NCI-H526 treated with DMSO at 0.1 percent for 48 hours (cell line): ENCODE results near the gene PNMA6E.

ENCODE experiments used
- DNase-seq: peaks from one replicate; lab custom pipeline; 2025; lab: John Stamatoyannopoulos, UW

Gene PNMA6E

GRCh38 chrX:153401133-153401764, at the start of gene PNMA6E:
Gene PNMA6E (minus strand): TSS chrX:153401350. CDS start chrX:153398849, 2,501 bp downstream.
- no peak for DNase-seq

DNA sequence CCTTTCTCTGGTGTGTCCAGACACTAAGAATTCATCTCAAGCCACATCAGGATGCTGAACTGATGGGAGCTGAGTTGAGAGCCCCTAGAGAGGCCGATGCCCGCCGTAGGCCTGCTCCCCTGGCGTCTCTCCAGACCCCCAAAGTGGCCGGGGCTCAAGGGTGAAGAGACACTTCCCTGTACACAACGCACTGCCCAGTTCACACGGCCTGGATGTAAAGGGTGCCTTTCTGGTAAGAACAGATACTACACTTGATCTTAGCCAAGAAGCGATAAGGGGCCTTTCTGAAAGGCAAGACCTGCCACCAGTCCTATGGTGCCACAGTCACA, 49.8 kb upstream of the PNMA6E start:
- DNase-seq: no peak

GRCh38 chrX:153450114-153450948, 49.2 kb upstream of the PNMA6E start:
- no peak for DNase-seq

DNA sequence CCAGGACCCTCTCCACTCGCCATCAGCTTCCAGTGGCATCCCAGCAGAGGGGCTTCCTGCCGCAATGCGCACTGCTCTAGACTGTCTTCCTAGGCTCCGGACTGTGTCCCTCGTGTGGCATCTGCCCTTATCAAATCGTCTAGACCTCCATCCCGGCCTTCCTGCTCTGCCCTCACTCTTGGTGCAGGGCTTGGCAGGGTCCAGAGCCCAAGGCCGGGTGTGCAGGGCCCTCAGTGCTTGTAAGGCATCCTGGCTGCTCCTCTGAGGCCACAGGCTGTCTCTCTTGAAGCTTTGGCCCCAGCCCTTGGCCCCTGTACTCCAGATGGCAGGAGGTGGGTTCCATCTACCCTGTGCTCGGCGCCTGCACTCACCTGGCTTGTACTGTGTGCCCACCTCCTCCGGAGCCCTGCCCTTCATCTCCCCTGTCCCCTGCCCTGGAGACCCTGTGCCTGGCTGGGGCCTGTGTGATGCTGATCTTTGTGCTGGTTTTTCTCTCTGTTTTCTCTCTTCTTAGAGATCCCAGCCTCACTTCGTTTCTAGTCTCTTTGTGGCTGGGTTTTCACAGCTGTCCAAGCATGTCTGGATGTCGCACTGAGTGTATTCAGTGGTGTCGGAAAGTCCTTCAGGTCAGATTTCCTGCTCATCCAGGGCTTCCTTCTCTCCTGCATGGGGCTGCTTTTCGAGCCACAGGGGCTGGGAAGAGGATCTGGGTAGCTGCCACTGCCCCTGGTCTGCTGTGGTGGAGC, 48.4 kb upstream of the PNMA6E start:
- DNase-seq: no peak

DNA sequence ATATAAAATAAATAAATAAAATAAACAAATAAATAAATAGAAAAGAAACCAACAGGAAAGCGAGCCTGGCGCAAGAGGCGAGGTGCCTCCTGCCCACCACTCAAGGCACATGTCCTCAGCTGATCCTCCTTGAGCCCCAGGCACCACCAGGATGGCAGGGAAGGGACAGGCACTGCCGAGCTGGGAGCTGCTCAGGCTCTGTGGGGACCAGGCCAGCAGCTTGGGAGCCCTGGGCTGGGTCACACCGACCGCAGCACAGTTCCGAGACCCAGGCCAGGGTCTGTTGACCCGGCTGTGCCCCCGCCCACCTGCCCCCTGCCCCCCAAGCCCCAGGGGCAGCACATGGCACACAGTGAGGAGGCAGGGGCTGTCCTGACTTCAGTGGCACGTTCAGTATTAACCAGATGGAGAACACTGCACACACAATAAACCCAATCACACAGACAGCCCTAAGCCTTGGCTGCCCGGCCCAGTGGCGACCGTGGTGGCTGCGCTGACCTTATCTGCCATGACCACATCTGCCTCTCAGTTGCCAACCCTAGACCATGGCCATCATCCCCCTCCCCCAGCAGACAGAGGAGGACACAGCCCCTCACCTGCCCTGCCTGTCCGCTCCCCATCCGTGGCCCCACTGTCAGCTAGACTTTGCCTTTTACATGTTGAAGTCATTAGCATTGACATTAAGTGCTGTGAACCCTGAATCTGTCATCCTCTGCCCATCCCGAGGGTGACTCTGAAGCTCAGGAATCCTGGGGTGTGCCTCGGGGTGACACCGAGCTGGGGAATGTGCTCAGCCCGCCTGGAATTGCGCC, 47.6 kb upstream of the PNMA6E start:
- DNase-seq: no peak

DNA sequence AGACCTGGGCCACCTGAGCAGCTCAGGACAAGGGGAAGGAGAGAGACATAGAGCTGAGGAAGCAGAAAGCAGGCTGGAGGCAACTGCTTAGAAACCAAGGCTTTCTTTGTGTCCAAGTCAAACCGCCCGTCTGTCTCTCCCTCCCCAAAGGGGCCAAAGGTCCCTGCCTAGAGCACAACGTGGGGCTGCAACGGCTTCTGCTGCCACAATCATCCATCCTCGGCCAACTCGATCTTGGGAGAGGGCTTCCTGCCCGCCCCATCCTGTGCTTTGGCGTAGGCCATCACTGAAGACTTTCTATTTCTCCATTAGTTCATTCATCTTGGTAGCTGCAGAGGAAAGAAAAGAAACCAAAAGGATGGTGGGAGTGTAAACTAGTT, 46.4 kb upstream of the PNMA6E start:
- no peak for DNase-seq

DNA sequence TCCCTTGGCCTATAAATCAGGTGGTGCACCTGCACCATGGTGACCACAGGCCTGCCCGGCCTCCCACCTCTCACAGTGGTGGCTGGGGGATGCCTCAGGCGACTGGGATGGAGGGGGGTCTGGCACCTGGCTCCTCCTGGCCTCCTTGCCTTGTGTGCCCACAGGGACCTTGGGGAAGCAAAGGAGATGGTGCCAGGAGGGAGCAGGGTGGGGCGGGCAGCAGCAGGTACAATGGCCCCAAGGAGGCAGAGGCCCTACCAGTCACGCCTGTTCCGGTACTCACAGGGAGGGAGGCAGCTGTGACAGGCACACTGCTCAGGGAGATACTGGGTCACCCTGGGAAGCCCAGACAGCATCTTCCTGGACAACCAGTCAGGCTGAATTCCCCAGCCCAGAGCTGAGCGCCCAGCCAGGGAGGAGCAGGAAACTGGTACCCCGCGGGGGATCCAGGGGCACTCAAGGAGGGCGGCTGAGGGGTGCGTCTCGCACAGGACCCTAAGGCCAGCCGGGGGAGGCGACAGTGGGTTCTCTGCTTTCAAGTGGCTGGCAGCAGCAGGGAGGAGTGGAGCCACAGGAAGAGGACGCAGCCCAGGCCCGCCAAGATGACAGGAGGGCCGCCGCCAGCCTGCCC, 45.9 kb upstream of the PNMA6E start:
- DNase-seq: no peak

- DNase-seq: no peak
Observed at GRCh38 chrX:153446636-153446936, 45.4 kb upstream of the PNMA6E start.

- no peak for DNase-seq
Observed at GRCh38 chrX:153445856-153446635, 44.9 kb upstream of the PNMA6E start, which contains the start of gene TREX2. Gene TREX2 (minus strand): TSS chrX:153446056. CDS start chrX:153445430, 626 bp downstream.

DNA sequence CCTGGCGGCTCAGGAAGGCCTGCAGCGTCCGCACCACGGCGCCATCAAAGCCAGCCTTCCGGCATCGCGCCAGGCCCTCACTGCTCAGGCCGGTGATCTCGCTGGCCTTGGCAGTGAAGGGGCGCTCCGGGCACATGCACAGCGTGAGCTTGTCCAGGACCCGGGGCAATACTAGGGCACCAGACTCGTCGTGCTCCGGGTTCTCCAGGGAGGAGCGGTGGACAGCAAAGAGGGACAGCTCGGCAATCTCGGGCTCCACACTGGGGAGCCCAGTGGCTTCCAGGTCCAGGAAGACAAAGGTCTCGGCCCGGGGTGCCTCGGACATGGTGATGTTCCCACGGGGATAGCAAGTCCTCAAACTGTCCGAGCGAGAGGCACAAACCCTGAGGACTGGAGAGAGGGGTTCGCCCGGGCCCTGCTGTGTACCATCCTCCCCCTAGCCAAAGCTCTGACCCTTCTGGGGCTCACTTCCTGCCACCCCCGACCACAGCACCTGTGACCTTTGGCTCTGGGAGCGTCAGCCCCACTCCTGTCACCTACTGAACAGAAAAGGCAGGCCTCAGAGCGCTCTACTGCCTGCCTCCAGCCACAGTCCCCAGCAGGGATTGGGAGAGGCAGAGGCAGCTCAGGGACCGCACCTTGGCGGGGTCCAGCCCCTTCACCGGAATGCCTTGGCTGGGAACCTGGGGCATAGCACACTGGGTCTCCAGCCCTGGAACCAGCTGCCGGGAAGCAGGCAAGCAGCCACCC, 44.1 kb upstream of the PNMA6E start:
- DNase-seq: no peak

DNA sequence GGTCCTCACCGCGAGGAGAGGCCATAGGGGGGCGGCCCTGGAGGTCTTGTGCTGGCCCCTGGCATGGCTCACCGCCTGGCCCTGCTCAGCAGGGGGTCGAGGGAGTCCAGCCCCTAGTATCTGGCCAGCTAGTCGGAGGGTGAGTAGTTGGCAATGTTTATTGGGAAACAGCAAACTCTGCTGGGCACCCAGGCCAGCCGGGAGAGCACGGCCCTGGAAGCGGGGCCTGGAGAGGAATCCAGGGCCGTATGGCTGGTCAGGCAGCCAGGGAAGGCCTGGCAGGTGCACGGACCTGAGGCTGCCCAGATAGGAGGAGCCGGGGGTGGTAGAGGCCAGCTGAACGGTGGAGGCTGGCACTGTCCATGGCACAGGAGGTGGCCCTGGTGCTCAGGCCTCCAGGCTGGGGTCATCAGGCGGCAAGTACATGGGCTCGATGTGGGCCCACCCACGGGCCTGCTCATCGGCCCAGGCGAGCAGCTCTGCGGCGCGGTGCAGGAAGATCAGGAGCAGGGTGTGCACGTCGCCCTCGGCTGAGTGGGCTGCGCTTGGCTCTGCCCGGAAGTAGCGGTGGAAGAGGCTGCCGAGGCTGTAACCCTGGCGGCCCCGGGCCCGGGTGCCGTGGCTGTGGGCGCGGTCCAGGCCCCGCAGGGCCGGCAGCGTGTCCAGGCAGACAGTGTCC, 43.3 kb upstream of the PNMA6E start:
- DNase-seq: no peak

DNA sequence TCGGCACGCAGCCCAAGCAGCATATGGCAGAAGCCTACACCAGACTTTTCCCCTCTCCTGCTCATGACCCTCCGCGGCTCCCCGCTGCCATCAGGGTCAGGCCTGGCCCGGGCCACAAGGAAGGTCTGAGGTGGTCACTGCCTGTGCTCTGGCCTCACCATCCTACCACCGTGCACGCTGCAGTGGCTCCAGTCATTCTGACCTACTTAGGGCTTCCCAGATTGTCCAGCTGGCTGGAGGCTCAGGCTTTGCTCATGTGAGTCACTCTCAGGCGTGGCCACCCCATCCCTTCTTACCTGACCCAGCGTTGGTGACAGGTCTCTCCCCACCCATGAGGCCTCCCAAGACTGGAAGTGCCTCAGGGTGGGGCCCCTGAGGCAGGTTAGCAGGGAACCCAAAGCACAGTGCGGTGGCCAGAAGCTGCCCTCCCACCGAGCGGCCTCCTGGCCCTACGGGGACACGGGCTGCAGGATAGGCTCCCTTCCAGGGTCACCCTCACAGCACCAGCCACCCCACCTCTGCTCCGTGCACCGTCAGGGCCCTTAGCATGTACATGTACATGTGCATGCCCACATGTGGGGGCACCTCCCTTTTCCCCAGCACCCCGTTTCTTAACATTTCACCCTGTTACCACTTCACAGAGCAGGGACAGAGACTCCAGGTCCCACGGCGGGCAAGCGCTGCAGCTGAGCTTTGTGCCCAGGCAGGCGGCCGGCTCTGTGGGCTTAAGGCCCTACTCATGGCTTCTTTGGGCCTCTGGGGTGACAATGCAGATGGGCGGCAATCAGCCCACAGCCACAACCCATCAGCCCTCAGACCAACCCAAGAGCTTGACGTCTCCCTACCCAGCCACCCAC, 42.6 kb upstream of the PNMA6E start:
- DNase-seq: no peak

DNA sequence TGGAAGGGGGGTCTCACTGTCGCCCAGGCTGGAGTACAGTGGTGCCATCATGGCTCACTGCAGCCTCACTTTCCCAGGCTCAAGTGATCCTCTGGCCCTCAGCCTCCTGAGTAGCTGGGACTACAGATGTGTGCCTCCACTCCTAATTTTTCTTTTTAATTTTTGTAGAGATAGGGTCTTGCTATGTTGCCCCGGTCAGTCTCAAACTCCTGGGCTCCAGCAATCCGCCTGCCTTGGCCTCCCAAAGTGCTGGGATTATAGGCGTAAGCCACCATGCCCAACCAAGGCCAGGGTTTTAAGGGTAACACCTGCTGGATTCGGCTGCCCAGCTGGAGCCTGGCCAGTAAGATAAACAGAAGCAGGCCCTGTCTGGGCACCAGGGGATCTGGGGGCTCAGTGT, 41.3 kb upstream of the PNMA6E start:
- no peak for DNase-seq

GRCh38 chrX:153441981-153442380, 40.8 kb upstream of the PNMA6E start:
- DNase-seq: no peak

DNA sequence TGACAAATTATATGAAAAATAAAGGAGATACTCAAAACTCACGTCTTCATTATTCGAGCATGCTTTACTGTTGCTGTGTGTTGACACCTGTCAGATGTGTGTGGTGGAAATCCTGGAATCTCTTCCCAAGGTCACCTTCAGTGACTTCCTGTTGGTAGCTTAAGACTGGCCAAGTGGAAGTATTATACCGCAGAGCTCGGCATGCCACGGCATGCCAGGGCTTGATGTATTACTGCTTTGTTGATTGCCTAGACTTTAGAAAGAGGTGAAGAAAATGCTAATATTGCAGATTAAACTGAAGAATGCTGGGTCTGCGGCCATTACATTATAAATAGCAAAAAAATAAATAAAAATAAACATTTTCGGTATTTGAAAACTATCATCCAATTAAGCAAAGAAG, 40.1 kb upstream of the PNMA6E start:
- no peak for DNase-seq

GRCh38 chrX:153440556-153441135, 39.5 kb upstream of the PNMA6E start:
- DNase-seq: no peak

DNA sequence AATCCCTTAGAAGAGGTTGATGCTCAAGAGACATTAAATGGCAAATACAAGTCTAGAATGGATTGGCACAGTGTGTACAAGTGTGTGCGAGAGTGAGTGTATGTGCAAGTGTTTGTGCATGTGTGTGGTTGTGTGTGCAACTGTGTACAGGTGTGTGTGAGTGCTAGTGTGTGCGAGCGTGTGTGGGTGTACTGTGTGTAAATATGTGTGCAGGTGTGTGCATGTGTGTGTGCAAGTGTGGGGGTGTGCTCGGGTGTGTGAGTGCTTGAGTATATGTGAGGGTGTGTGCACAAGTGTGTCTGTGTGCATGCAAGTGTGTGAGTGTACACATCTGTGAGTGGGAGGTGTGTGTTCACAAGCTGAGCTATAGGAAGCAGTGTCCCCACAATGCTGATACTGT, 38.8 kb upstream of the PNMA6E start:
- DNase-seq: no peak

- peak; percentile 15 for DNase-seq
Observed at GRCh38 chrX:153438532-153438931, 37.4 kb upstream of the PNMA6E start.
